Neutrophil (primary cell): Measurements from ENCODE around the gene FBXL17.

Source experiments
- H3K27ac ChIP-seq: fragments of 200-600 bp; sonication (generic); 2 replicates; pipeline ENCODE4 v1.5.1; 2016; ENCODE audit warnings: mild to moderate bottlenecking, moderate library complexity
- H3K27me3 ChIP-seq: fragments of 200-600 bp; sonication (generic); 2 replicates; pipeline ENCODE4 v1.6.0; 2016; ENCODE audit warnings: mild to moderate bottlenecking
- H3K36me3 ChIP-seq: fragments of 200-600 bp; sonication (generic); 2 replicates; pipeline ENCODE4 v1.5.1; 2017
- H3K4me1 ChIP-seq, 2 experiments: fragments of 200-600 bp in 1 of 2; sonication (generic) in 1 of 2; 1 replicate in 1 of 2; 2 replicates in 1 of 2; pipeline versions ENCODE4 v1.5.1 to v1.6.1; 2013 to 2016; ENCODE audit warnings: low read depth in 1 of 2, low read length in 1 of 2, mild to moderate bottlenecking in 1 of 2, moderate library complexity in 1 of 2; ENCODE audit not compliant: control insufficient read depth in 1 of 2, insufficient read depth in 1 of 2
- H3K4me3 ChIP-seq, 2 experiments: fragments of 200-600 bp in 1 of 2; sonication (generic) in 1 of 2; 1 replicate in 1 of 2; 2 replicates in 1 of 2; pipeline ENCODE4 v1.5.1; 2013 to 2016; ENCODE audit warnings: low read depth in 1 of 2, low read length in 1 of 2, mild to moderate bottlenecking in 1 of 2, moderate library complexity in 1 of 2
- H3K9me3 ChIP-seq: fragments of 200-600 bp; sonication (generic); 2 replicates; pipeline ENCODE4 v1.5.1; 2016
- TF ChIP-seq, protein P1 (sequence below): fragments of 200-600 bp; sonication (generic); IDR thresholded peaks from 2 replicates; pipeline ENCODE4 v1.5.1; 2016; ENCODE audit warnings: antibody characterized with exemption

Gene FBXL17

DNA sequence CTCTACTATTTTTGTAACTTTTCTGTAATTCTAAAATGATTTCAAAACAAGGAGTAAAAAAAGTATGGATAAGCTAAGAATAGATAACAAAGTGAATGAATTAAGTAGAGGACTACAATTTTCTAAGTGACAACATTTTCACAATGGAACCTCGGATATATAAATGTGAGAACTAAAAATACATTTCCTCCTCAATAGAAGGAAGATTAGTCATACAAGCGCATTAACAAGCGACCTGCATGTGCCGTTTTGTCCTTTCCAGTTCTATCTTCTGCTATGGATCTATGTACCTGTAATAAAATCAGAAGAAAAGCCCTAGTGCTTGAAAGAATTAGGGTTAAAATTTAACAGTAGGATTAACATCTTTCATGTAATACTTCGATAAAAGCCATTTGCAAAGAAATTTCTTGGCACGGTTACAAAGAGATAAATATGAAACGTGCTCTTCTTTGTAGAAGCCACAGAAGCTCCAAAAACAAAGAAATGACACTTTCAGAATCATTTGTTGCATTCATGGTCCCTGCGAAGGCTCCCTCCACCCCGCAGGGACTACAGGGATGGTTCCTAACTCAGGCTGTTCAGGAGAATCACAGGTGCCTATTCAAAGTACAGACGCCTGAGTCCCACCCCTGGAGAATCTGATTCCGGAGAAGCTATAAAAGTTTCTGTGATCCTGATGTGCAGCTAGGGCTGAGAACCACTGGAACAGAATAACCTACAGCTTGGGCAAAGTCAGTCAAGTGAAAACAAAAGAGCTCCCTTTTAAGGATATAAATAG, 494.5 kb downstream of the FBXL17 start:
- Histone ChIP-seq H3K9me3 (no peaks in the 10 kb centered on the region), H3K36me3 (no peaks in the 10 kb centered on the region), H3K27ac (no peak overlapping the region), H3K27me3 (no peaks in the 10 kb centered on the region), H3K4me1 (no peaks in the 10 kb centered on the region), H3K4me3 (no peak overlapping the region)
- TF ChIP-seq, protein P1, sequence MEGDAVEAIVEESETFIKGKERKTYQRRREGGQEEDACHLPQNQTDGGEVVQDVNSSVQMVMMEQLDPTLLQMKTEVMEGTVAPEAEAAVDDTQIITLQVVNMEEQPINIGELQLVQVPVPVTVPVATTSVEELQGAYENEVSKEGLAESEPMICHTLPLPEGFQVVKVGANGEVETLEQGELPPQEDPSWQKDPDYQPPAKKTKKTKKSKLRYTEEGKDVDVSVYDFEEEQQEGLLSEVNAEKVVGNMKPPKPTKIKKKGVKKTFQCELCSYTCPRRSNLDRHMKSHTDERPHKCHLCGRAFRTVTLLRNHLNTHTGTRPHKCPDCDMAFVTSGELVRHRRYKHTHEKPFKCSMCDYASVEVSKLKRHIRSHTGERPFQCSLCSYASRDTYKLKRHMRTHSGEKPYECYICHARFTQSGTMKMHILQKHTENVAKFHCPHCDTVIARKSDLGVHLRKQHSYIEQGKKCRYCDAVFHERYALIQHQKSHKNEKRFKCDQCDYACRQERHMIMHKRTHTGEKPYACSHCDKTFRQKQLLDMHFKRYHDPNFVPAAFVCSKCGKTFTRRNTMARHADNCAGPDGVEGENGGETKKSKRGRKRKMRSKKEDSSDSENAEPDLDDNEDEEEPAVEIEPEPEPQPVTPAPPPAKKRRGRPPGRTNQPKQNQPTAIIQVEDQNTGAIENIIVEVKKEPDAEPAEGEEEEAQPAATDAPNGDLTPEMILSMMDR = no peak

DNA sequence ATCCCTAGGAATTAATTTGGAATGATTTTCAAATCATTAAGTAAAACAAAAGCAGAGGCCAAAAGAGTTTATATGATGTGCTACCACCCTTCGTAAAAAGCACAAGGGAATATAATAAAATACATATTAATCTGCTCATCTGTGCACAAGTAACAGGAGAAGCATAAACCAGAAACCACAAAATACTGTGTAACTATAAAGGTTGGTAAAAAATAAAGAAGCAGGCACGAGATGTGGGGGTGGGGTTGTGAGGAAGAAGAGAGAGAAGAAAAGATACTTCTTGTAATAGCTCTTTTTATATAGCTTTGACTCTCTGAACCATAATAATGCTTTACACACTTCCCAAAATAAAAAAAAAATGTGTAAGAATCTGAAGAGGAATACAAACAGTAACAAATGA, 496.3 kb downstream of the FBXL17 start:
- Histone ChIP-seq H3K9me3 (no peaks in the 10 kb centered on the region), H3K4me3 (no peak overlapping the region), H3K27me3 (no peaks in the 10 kb centered on the region), H3K36me3 (no peaks in the 10 kb centered on the region), H3K27ac (no peak overlapping the region), H3K4me1 (no peaks in the 10 kb centered on the region)
- TF ChIP-seq, protein P1 = no peak

DNA sequence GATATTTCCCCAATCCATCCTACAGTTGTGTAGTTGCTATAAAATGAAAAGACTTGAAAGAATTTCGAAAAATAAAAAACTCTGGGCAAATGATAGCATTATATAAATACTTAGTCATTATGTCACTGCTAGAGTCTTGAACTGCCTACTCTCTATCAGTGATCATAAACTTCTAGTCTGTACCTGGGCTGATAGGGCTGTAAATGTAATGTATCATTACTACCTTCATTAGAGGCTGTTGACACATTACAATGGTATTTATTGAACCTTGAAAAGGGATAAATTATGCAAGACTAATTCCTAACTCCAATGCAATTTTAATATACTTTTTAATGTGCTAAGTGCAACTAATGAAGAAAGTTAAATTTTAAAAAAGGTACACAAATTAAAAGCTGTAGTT, 497.0 kb downstream of the FBXL17 start:
- no peak overlapping the region for H3K27ac ChIP-seq
- no peaks in the 10 kb centered on the region for H3K4me1 ChIP-seq
- H3K36me3 ChIP-seq = no peaks in the 10 kb centered on the region

DNA sequence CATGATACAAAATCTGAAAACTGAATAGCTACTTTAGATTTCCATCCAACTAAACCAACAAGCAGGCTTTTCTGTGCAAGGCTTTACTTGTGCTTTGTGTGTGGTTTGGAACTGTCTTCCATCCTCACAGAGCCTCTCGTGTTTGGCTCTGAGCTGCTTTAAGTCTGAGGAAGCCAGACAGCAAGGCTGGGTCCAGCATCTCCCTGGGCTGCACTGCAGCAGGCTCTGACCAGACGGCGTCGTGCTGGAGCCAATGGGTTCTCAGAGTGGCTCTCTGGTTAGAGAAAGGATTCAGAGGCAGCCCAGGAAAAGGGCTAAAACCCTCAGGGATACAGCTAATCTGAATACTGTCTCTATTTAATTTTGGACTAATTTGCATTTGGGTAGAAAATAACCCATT, 503.2 kb downstream of the FBXL17 start:
- Histone ChIP-seq H3K27me3 (no peaks in the 10 kb centered on the region), H3K36me3 (no peaks in the 10 kb centered on the region), H3K4me1 (no peaks in the 10 kb centered on the region), H3K9me3 (no peaks in the 10 kb centered on the region), H3K27ac (no peak overlapping the region), H3K4me3 (no peak overlapping the region)
- TF ChIP-seq, protein P1 = no peak

More for the DNA sequence above, 497.0 kb downstream of the FBXL17 start:
- Histone ChIP-seq H3K4me3 (no peak overlapping the region), H3K9me3 (no peaks in the 10 kb centered on the region), H3K27me3 (no peaks in the 10 kb centered on the region)
- TF ChIP-seq, protein P1 = no peak

DNA sequence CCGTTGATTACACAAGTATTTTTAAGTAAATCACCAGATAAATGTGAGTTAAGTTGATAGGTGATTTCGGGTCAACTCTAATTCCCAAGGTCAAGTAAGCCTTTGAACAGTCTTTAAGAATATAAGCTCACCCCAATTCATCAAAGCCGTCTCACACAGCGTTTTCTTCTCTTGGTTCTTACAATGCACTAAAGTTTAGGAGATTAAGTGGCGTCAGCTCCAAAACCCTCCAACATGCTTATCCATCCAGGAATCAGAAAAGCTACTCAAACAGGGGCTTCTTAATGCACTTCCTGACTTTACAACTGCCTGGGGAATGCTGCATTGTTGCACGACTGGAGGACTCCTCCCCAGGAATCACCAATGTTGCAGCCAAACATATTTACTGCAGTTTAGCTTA, 505.0 kb downstream of the FBXL17 start:
- TF ChIP-seq, protein P1 = no peak
- Histone ChIP-seq H3K9me3 (no peaks in the 10 kb centered on the region), H3K27ac (no peak overlapping the region)

More for the DNA sequence above, 505.0 kb downstream of the FBXL17 start:
- no peak overlapping the region for H3K4me3 ChIP-seq
- no peaks in the 10 kb centered on the region for H3K4me1 ChIP-seq
- H3K36me3 ChIP-seq = no peaks in the 10 kb centered on the region
- H3K27me3 ChIP-seq = no peaks in the 10 kb centered on the region
